ENCODE data around the gene AGPAT4.

DNA sequence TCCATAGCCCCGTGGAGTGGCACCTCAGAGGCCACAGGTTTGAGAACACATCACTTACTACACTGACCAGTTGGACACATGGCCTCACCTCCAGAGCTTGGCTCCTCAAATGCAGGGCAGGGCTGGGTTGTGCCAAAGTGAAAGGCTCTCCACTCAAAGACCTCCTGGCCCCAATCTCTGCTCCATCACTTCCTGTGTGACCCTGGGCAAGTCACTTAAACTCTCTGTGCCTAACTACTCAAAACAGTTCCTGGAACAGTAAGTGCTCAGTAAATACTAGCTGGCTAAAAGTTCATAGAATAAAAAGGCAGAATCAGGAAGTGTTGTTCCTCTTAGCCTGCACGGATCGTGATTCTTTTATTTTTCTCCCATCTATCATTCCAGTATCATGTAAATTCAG, 50.2 kb downstream of the AGPAT4 start:
- TF ChIP-seq, protein P1, sequence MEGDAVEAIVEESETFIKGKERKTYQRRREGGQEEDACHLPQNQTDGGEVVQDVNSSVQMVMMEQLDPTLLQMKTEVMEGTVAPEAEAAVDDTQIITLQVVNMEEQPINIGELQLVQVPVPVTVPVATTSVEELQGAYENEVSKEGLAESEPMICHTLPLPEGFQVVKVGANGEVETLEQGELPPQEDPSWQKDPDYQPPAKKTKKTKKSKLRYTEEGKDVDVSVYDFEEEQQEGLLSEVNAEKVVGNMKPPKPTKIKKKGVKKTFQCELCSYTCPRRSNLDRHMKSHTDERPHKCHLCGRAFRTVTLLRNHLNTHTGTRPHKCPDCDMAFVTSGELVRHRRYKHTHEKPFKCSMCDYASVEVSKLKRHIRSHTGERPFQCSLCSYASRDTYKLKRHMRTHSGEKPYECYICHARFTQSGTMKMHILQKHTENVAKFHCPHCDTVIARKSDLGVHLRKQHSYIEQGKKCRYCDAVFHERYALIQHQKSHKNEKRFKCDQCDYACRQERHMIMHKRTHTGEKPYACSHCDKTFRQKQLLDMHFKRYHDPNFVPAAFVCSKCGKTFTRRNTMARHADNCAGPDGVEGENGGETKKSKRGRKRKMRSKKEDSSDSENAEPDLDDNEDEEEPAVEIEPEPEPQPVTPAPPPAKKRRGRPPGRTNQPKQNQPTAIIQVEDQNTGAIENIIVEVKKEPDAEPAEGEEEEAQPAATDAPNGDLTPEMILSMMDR (IDR thresholded peaks at IDR 0.05; ENCODE audit: low read length) = no peak
- no peak for TF ChIP-seq EZH2 (IDR thresholded peaks at IDR 0.05; ENCODE audit: borderline replicate concordance, low read length)

Data from OCI-LY1 (cell line).